ENCODE data around the gene MAP2K3. TPM values are rescaled to one million over a fixed set of nuclear protein-coding genes. Genes with fewer than 3 reads are reported as not detected.

MAP2K3 gene
- total and polyA plus RNA-seq, 2 of the 8 experiments (the other 6 are each of a cell fraction or from before 2014, with no cell fraction given), result 16.9 to 33.5 TPM

- no peak overlapping the region for H3K9ac ChIP-seq (replicated peaks in 1 of 4; ENCODE audit: extremely low read depth in 1 of 4, low read depth in 3 of 4, low read length in 3 of 4)
- CTCF ChIA-PET (ENCODE audit: partially characterized antibody), result interaction anchor here (0.6 to 4.3 kb wide), 7 partner anchors 10 to 225 kb away, joined by 3 to 17 read pairs (median 3); no protein-coding TSS in a partner anchor
- no peak overlapping the region for H3K14ac ChIP-seq (ENCODE audit: insufficient read length)
- peaks cover 0 to 19% (median 9%) of the 10 kb centered on the region in 4 experiments; a peak in 6 of 7 replicates for H3K4me1 ChIP-seq (replicated peaks in 1 of 4; ENCODE audit: control insufficient read depth in 3 of 4, insufficient read depth in 4 of 4, low read length in 3 of 4)
- no peak overlapping the region for H2BK120ac ChIP-seq (replicated peaks; ENCODE audit: low read depth, low read length)
- H3K23ac ChIP-seq (ENCODE audit: insufficient read length), result no peak overlapping the region
- H3K79me1 ChIP-seq (ENCODE audit: low read depth, low read length), result peaks cover 23% of the 10 kb centered on the region
- peak overlapping the region; percentile 38 for H4K91ac ChIP-seq (replicated peaks; ENCODE audit: insufficient read length, low read length)
- peak overlapping the region; percentile 19; the same call in 1 of the 2 replicates for H3K18ac ChIP-seq (ENCODE audit: extremely low read depth, low read length)
- no peak overlapping the region for H3K4me2 ChIP-seq (ENCODE audit: insufficient read depth in 1 of 2, low read depth in 2 of 2, low read length in 2 of 2)
- no peak overlapping the region for H3K4ac ChIP-seq (replicated peaks; ENCODE audit: insufficient read length, low read depth, low read length)
- no peak overlapping the region for H3K4me3 ChIP-seq (ENCODE audit: extremely low read depth in 1 of 4, insufficient read depth in 2 of 4, low read depth in 3 of 4, low read length in 4 of 4)
- H3K23me2 ChIP-seq (ENCODE audit: low read depth, low read length), result peaks cover 8% of the 10 kb centered on the region; the same call in 1 of the 2 replicates
- DNase-seq (ENCODE audit: low read depth in 1 of 2, low spot score in 2 of 2), result no peak
- no peak overlapping the region for H2BK20ac ChIP-seq (ENCODE audit: low read length)
- 90% methylated on average over 18 of the region's 18 CpGs; no CpG with 5 or more reads in 1 of the 2 experiments for WGBS, 2 experiments (ENCODE audit: extremely low coverage in 1 of 2, insufficient coverage in 1 of 2, insufficient read length in 1 of 2, insufficient replicate concordance in 2 of 2, low coverage in 1 of 2, low lambda C conversion rate in 2 of 2, missing lambda C conversion rate in 1 of 2)
- H3K79me2 ChIP-seq (ENCODE audit: control insufficient read depth in 1 of 2, insufficient read depth in 2 of 2, low read length in 2 of 2), result peaks cover 0 to 36% of the 10 kb centered on the region in 2 experiments; a peak in 2 of 4 replicates
- H3K56ac ChIP-seq (replicated peaks; ENCODE audit: insufficient read length, low read depth, low read length), result no peak overlapping the region
- H3K27ac ChIP-seq (ENCODE audit: low read depth, low read length), result no peak overlapping the region
- peaks cover 8 to 17% of the 10 kb centered on the region in 2 experiments; a peak in 3 of 4 replicates for H3K9me3 ChIP-seq (ENCODE audit: insufficient read depth in 2 of 2, low read depth in 1 of 2, low read length in 1 of 2)
- no peak overlapping the region for H2BK5ac ChIP-seq (ENCODE audit: low read depth, low read length)
- H3K36me3 ChIP-seq (ENCODE audit: control insufficient read depth in 2 of 4, insufficient read depth in 4 of 4, low read length in 3 of 4), result no peaks in the 10 kb centered on the region
- no peak overlapping the region for H4K5ac ChIP-seq (ENCODE audit: insufficient read length, low read depth, low read length)
- H2BK15ac ChIP-seq (ENCODE audit: low read length), result no peak overlapping the region
- no peak overlapping the region for H2BK12ac ChIP-seq (ENCODE audit: low read depth, low read length)
- FAIRE-seq, result no peak
- H4K20me1 ChIP-seq (replicated peaks in 1 of 2; ENCODE audit: control insufficient read depth in 1 of 2, insufficient read depth in 2 of 2, low read length in 2 of 2), result peaks cover 4 to 5% of the 10 kb centered on the region in 2 experiments
- POLR2A ChIA-PET (ENCODE audit: partially characterized antibody), result interaction anchor here (0.7 kb wide), 1 partner anchor 23 kb away, joined by 3 read pairs; no protein-coding TSS in a partner anchor
- peak overlapping the region; percentile 29; the same call in 1 of the 2 replicates for H4K8ac ChIP-seq (ENCODE audit: extremely low read depth, insufficient read depth, low read length)
- peaks cover 5 to 12% (median 12%) of the 10 kb centered on the region in 4 experiments for H3K27me3 ChIP-seq (replicated peaks in 1 of 4; ENCODE audit: control insufficient read depth in 3 of 4, extremely low read depth in 1 of 4, insufficient read depth in 3 of 4, low read length in 3 of 4)
- H2AK5ac ChIP-seq (ENCODE audit: low read depth, low read length), result no peak overlapping the region; the same call in 1 of the 2 replicates
- H2AFZ ChIP-seq (ENCODE audit: low read length), result no peak overlapping the region
- TF ChIP-seq BACH1 (IDR thresholded peaks at IDR 0.05; ENCODE audit: low read length) (no peak), BRCA1 (IDR thresholded peaks at IDR 0.05; ENCODE audit: low read depth, low read length) (no peak), SP1 (IDR thresholded peaks at IDR 0.05; ENCODE audit: low read depth, low read length) (no peak), GTF2F1 (IDR thresholded peaks at IDR 0.05; ENCODE audit: borderline replicate concordance, low read depth, low read length) (no peak), BCL11A (IDR thresholded peaks at IDR 0.05; ENCODE audit: low read depth in 2 of 2, low read length in 2 of 2) (no peak), CHD1 (IDR thresholded peaks at IDR 0.05; ENCODE audit: low read depth, low read length) (no peak), RXRA (IDR thresholded peaks at IDR 0.05; ENCODE audit: insufficient read depth, low read depth, low read length) (no peak), CEBPB (IDR thresholded peaks at IDR 0.05; ENCODE audit: low read depth, low read length) (no peak)
Measured at GRCh38 chr17:21287703-21288449, 3.4 kb downstream of the MAP2K3 start.
